HepG2 (cell line): ENCODE measurements around the gene MMP24OS. TPM values are rescaled to one million over a fixed set of nuclear protein-coding genes. Genes with fewer than 3 reads are reported as not detected.

Experiments
- CENPX ChIP-seq: sonication (generic); formaldehyde crosslinking; IDR thresholded peaks from 2 replicates; pipeline ENCODE4 v1.9.0; 2021; ENCODE audit warnings: mild to moderate bottlenecking, missing genetic modification reagents, moderate library complexity
- CREM ChIP-seq, 2 experiments: sonication (generic) in 1 of 2; formaldehyde crosslinking in 1 of 2; IDR thresholded peaks; 2 replicates each; pipeline versions ENCODE4 v1.4.0 to v1.6.1; 2016 to 2020; ENCODE audit warnings: antibody characterized with exemption in 1 of 2, mild to moderate bottlenecking in 1 of 2, missing genetic modification reagents in 1 of 2
- ELK4 ChIP-seq: sonication (generic); formaldehyde crosslinking; IDR thresholded peaks from 2 replicates; pipeline ENCODE4 v1.9.0; 2021; ENCODE audit warnings: missing genetic modification reagents, borderline replicate concordance
- ETV5 ChIP-seq: IDR thresholded peaks from 2 replicates; pipeline ENCODE4 v1.6.1; 2018; ENCODE audit warnings: missing biosample characterization, missing genetic modification reagents, inconsistent platforms, borderline replicate concordance
- FLYWCH1 ChIP-seq: sonication (generic); formaldehyde crosslinking; IDR thresholded peaks from 2 replicates; pipeline ENCODE4 v1.8.1; 2023; ENCODE audit warnings: mild to moderate bottlenecking, missing genetic modification reagents
- FOSL2 ChIP-seq: sonication (generic); formaldehyde crosslinking; IDR thresholded peaks from 2 replicates; pipeline ENCODE4 v1.4.0; 2020; ENCODE audit warnings: missing genetic modification reagents
- GATAD2A ChIP-seq: IDR thresholded peaks from 2 replicates; pipeline ENCODE4 v1.6.1; 2016
- HNRNPLL ChIP-seq: fragments of 200-400 bp; formaldehyde crosslinking; IDR thresholded peaks from 2 replicates; pipeline ENCODE4 v1.6.1; 2017; ENCODE audit warnings: mild to moderate bottlenecking, low read depth, low read length; ENCODE audit not compliant: poor library complexity, severe bottlenecking
- HOXA7 ChIP-seq: sonication (generic); formaldehyde crosslinking; IDR thresholded peaks from 2 replicates; pipeline ENCODE4 v1.8.1; 2022; ENCODE audit warnings: mild to moderate bottlenecking, missing genetic modification reagents, moderate library complexity
- HOXA9 ChIP-seq: sonication (generic); formaldehyde crosslinking; IDR thresholded peaks from 2 replicates; pipeline ENCODE4 v1.8.1; 2022; ENCODE audit warnings: missing genetic modification reagents, mild to moderate bottlenecking, moderate library complexity, borderline replicate concordance
- HOXD1 ChIP-seq: sonication (generic); formaldehyde crosslinking; IDR thresholded peaks from 2 replicates; pipeline ENCODE4 v1.5.0; 2020; ENCODE audit warnings: missing genetic modification reagents
- JUN ChIP-seq: sonication (generic); formaldehyde crosslinking; IDR thresholded peaks from 2 replicates; pipeline ENCODE4 v1.4.0; 2020; ENCODE audit warnings: mild to moderate bottlenecking, missing genetic modification reagents
- MAX ChIP-seq: IDR thresholded peaks from 2 replicates; pipeline ENCODE4 v1.6.1; 2012; ENCODE audit warnings: inconsistent platforms
- NR2C2 ChIP-seq: sonication (generic); formaldehyde crosslinking; IDR thresholded peaks from 2 replicates; pipeline ENCODE4 v1.4.0; 2020; ENCODE audit warnings: missing genetic modification reagents, mild to moderate bottlenecking, moderate library complexity, borderline replicate concordance
- RXRB ChIP-seq: IDR thresholded peaks from 2 replicates; pipeline ENCODE4 v1.6.1; 2016; ENCODE audit warnings: borderline replicate concordance, missing genetic modification reagents, missing compliant biosample characterization
- SNAPC2 ChIP-seq: sonication (generic); formaldehyde crosslinking; IDR thresholded peaks from 2 replicates; pipeline ENCODE4 v1.8.1; 2022; ENCODE audit warnings: mild to moderate bottlenecking, missing genetic modification reagents
- SRSF4 ChIP-seq: fragments of 200-400 bp; formaldehyde crosslinking; IDR thresholded peaks from one replicate; pipeline ENCODE4 v1.6.1; 2018; ENCODE audit warnings: mild to moderate bottlenecking, low read depth, low read length, moderate library complexity; ENCODE audit not compliant: poor library complexity, severe bottlenecking
- STAG1 ChIP-seq: sonication (generic); formaldehyde crosslinking; IDR thresholded peaks from 2 replicates; pipeline ENCODE4 v1.4.0; 2020; ENCODE audit warnings: missing genetic modification reagents
- TBP ChIP-seq: sonication (generic); formaldehyde crosslinking; IDR thresholded peaks from 2 replicates; pipeline ENCODE4 v1.5.0; 2020; ENCODE audit warnings: missing genetic modification reagents
- ZBTB49 ChIP-seq: sonication (generic); formaldehyde crosslinking; IDR thresholded peaks from 2 replicates; pipeline ENCODE4 v1.4.0; 2020; ENCODE audit warnings: missing genetic modification reagents, borderline replicate concordance
- ZMAT3 ChIP-seq: sonication (generic); formaldehyde crosslinking; conservative IDR thresholded peaks from 2 replicates; pipeline ENCODE4 v1.7.0; 2021; ENCODE audit warnings: missing genetic modification reagents
- ZNF138 ChIP-seq: sonication (generic); formaldehyde crosslinking; IDR thresholded peaks from 2 replicates; pipeline ENCODE4 v1.5.0; 2020; ENCODE audit warnings: mild to moderate bottlenecking, low read depth, missing genetic modification reagents
- ZNF350 ChIP-seq: sonication (generic); formaldehyde crosslinking; IDR thresholded peaks from 2 replicates; pipeline ENCODE4 v1.4.0; 2020; ENCODE audit warnings: mild to moderate bottlenecking, low read depth, missing genetic modification reagents, borderline replicate concordance
- ZNF362 ChIP-seq: sonication (generic); formaldehyde crosslinking; IDR thresholded peaks from 2 replicates; pipeline ENCODE4 v1.4.0; 2020; ENCODE audit warnings: missing genetic modification reagents, mild to moderate bottlenecking, borderline replicate concordance
- ZNF432 ChIP-seq: sonication (generic); formaldehyde crosslinking; IDR thresholded peaks from 2 replicates; pipeline ENCODE4 v1.5.0; 2020; ENCODE audit warnings: missing genetic modification reagents, mild to moderate bottlenecking, borderline replicate concordance
- ZNF460 ChIP-seq: sonication (generic); formaldehyde crosslinking; IDR thresholded peaks from 2 replicates; pipeline ENCODE4 v1.5.1; 2020; ENCODE audit warnings: missing genetic modification reagents, mild to moderate bottlenecking, borderline replicate concordance
- ZNF747 ChIP-seq: sonication (generic); formaldehyde crosslinking; IDR thresholded peaks from 2 replicates; pipeline ENCODE4 v1.8.1; 2023; ENCODE audit warnings: missing genetic modification reagents, mild to moderate bottlenecking, borderline replicate concordance
- ZNF841 ChIP-seq: sonication (generic); formaldehyde crosslinking; IDR thresholded peaks from 2 replicates; pipeline ENCODE4 v1.8.1; 2023; ENCODE audit warnings: missing genetic modification reagents, borderline replicate concordance
- polyA plus RNA-seq, 8 experiments: library from polyadenylated mRNA; depleted of rRNA in 3 of 8; stranded (reverse) in 7 of 8; unstranded in 1 of 8; fragments of >200 nt; fragmentation: Illumina TruSeq in 4 of 8; extraction: Trizol in 4 of 8; gene quantifications; 2 replicates each; pipeline versions ENCODE4 v1.2.1 to v1.2.3, GENCODE V29; 2011 to 2016; ENCODE audit warnings: low read depth in 4 of 8, missing spikeins in 1 of 8, mixed read lengths in 1 of 8; ENCODE audit not compliant: insufficient read depth in 1 of 8
- total RNA-seq, 5 experiments: library from RNA; depleted of rRNA; stranded (reverse); fragments of >200 nt; fragmentation: Illumina TruSeq; extraction: Trizol; gene quantifications; 2 replicates each; pipeline ENCODE4 v1.2.3, GENCODE V29; 2016; ENCODE audit warnings: low read depth in 1 of 5

Gene MMP24OS
- total and polyA plus RNA-seq, 2 of the 13 experiments (the other 11 are each of a cell fraction or from before 2014, with no cell fraction given) = 6.0 to 8.5 TPM

GRCh38 chr20:35275741-35276251 is 2.1 kb downstream of the MMP24OS start (continued):
- TF ChIP-seq ELK4 = no peak
- TF ChIP-seq ZNF138 (CRISPR knock-in tag) = no peak
- TF ChIP-seq ZMAT3 = no peak
- TF ChIP-seq SRSF4 = no peak
- TF ChIP-seq ZNF841 (CRISPR knock-in tag) = no peak
- no peak for TF ChIP-seq HOXA9 (CRISPR knock-in tag)
- peak; percentile 40; the same call in 1 of the 2 replicates for TF ChIP-seq ZNF350 (CRISPR knock-in tag)
- TF ChIP-seq CREM (IDR thresholded peaks at IDR 0.05) = no peak
- no peak for TF ChIP-seq CREM (CRISPR knock-in tag; IDR thresholded peaks at IDR 0.05)
- TF ChIP-seq ZNF432 (CRISPR knock-in tag) = no peak
- TF ChIP-seq ETV5 = no peak
- TF ChIP-seq ZBTB49 (CRISPR knock-in tag) = no peak
- no peak for TF ChIP-seq RXRB
- TF ChIP-seq ZNF747 (CRISPR knock-in tag) = no peak
- no peak for TF ChIP-seq TBP (CRISPR knock-in tag)
- TF ChIP-seq ZNF362 (CRISPR knock-in tag) = no peak
- TF ChIP-seq SNAPC2 (CRISPR knock-in tag) = no peak
- no peak for TF ChIP-seq ZNF460 (CRISPR knock-in tag)
- TF ChIP-seq FLYWCH1 (CRISPR knock-in tag) = no peak
- no peak for TF ChIP-seq JUN
- peak; percentile 35 for TF ChIP-seq HNRNPLL
- TF ChIP-seq HOXA7 = no peak
- TF ChIP-seq GATAD2A (CRISPR knock-in tag) = no peak
- TF ChIP-seq NR2C2 = no peak
- TF ChIP-seq MAX = no peak
- TF ChIP-seq CENPX (CRISPR knock-in tag) = no peak
- no peak for TF ChIP-seq STAG1
- TF ChIP-seq FOSL2 = no peak
- no peak for TF ChIP-seq HOXD1 (CRISPR knock-in tag)
